SU-DHL-6 (cell line): ENCODE measurements around the gene CCNL1.
"Not testable (repeated sequence)": the region's sequence is repeated elsewhere in the genome, so short reads cannot be mapped to it uniquely, and the experiment has no call there.

Source experiments
- H2AFZ ChIP-seq: fragments of 200-600 bp; sonication (generic); 2 replicates; pipeline ENCODE4 v1.6.1; 2014; ENCODE audit warnings: low read depth, mild to moderate bottlenecking, moderate library complexity, mixed read lengths, antibody characterized with exemption, low read length; ENCODE audit not compliant: severe bottlenecking
- H3F3A ChIP-seq: fragments of 200-600 bp; shearing (Covaris generic); 2 replicates; pipeline ENCODE4 v1.6.0; 2016; ENCODE audit warnings: antibody characterized with exemption, mild to moderate bottlenecking; ENCODE audit not compliant: insufficient read depth
- H3K27ac ChIP-seq: fragments of 200-600 bp; sonication (generic); 2 replicates; pipeline ENCODE4 v1.5.1; 2016; ENCODE audit warnings: low read depth, mild to moderate bottlenecking, low read length, moderate library complexity, mixed read lengths
- H3K27me3 ChIP-seq: fragments of 200-600 bp; sonication (generic), shearing (Covaris generic); 2 replicates; pipeline ENCODE4 v1.6.0; 2014; ENCODE audit warnings: mild to moderate bottlenecking, low read length
- H3K36me3 ChIP-seq: fragments of 200-600 bp; sonication (generic); 2 replicates; pipeline ENCODE4 v1.6.1; 2014; ENCODE audit warnings: mild to moderate bottlenecking, low read length, mixed read lengths
- H3K4me2 ChIP-seq: fragments of 300-600, 200-600 bp; shearing (Covaris generic), sonication (generic); 2 replicates; pipeline ENCODE4 v1.6.0; 2014; ENCODE audit warnings: low read length, low read depth, mild to moderate bottlenecking; ENCODE audit not compliant: poor library complexity, severe bottlenecking
- H3K4me3 ChIP-seq: fragments of 200-600 bp; sonication (generic); 2 replicates; pipeline ENCODE4 v1.5.1; 2014; ENCODE audit warnings: antibody characterized with exemption, low read length, mild to moderate bottlenecking, mixed read lengths; ENCODE audit not compliant: insufficient read depth, poor library complexity, severe bottlenecking
- H3K79me2 ChIP-seq: fragments of 200-600 bp; sonication (generic); 2 replicates; pipeline ENCODE4 v1.6.1; 2014; ENCODE audit warnings: mild to moderate bottlenecking, low read length, moderate library complexity; ENCODE audit not compliant: insufficient read depth
- H3K9ac ChIP-seq: fragments of 200-600 bp; sonication (generic); 2 replicates; pipeline ENCODE4 v1.7.0; 2014; ENCODE audit warnings: mild to moderate bottlenecking, low read length
- H3K9me2 ChIP-seq: fragments of 200-600 bp; sonication (generic); replicated peaks from 2 replicates; pipeline ENCODE4 v1.6.1; 2014; ENCODE audit warnings: low read length; ENCODE audit not compliant: insufficient read depth
- H3K9me3 ChIP-seq: fragments of 200-600 bp; sonication (generic); 2 replicates; pipeline ENCODE4 v1.6.1; 2014; ENCODE audit warnings: low read length, mixed read lengths; ENCODE audit not compliant: insufficient read depth
- H4K20me1 ChIP-seq: fragments of 200-600 bp; sonication (generic); 2 replicates; pipeline ENCODE4 v1.6.1; 2014; ENCODE audit warnings: low read depth, mild to moderate bottlenecking, antibody characterized with exemption, low read length, moderate library complexity, mixed read lengths
- EZH2phosphoT487 ChIP-seq: fragments of 200-600 bp; sonication (generic), shearing (Covaris generic); conservative IDR thresholded peaks from 2 replicates; pipeline ENCODE4 v1.6.1; 2018; ENCODE audit warnings: mild to moderate bottlenecking, antibody characterized with exemption, low read length, moderate library complexity, mixed read lengths
- TF ChIP-seq, protein P1 (sequence below): fragments of 200-600 bp; sonication (generic); IDR thresholded peaks from one replicate; pipeline ENCODE4 v1.5.1; 2017; ENCODE audit warnings: antibody characterized with exemption, mild to moderate bottlenecking, low read length, moderate library complexity; ENCODE audit not compliant: insufficient read depth, poor library complexity, severe bottlenecking

The CCNL1 gene

GRCh38 chr3:157174290-157174648 lies 14.3 kb upstream of the CCNL1 start:
- peak overlapping the region; percentile 73 for H3K27ac ChIP-seq
- peak overlapping the region; percentile 88 for H3K9ac ChIP-seq
- H4K20me1 ChIP-seq = no peaks in the 10 kb centered on the region
- peak overlapping the region; percentile 73 for H3K4me3 ChIP-seq
- H3K4me2 ChIP-seq = peak overlapping the region; percentile 89
- peaks cover 3% of the 10 kb centered on the region; the same call in 1 of the 2 replicates for H3F3A ChIP-seq
- no peaks in the 10 kb centered on the region for H3K9me2 ChIP-seq
- H3K79me2 ChIP-seq = peaks cover 25% of the 10 kb centered on the region
- H3K36me3 ChIP-seq = 0 out of 2 replicates have a peak, but pooled peaks cover 4% of the 10 kb centered on the region
- H3K9me3 ChIP-seq = no peaks in the 10 kb centered on the region
- peak overlapping the region; percentile 57 for H2AFZ ChIP-seq
- TF ChIP-seq, protein P1, sequence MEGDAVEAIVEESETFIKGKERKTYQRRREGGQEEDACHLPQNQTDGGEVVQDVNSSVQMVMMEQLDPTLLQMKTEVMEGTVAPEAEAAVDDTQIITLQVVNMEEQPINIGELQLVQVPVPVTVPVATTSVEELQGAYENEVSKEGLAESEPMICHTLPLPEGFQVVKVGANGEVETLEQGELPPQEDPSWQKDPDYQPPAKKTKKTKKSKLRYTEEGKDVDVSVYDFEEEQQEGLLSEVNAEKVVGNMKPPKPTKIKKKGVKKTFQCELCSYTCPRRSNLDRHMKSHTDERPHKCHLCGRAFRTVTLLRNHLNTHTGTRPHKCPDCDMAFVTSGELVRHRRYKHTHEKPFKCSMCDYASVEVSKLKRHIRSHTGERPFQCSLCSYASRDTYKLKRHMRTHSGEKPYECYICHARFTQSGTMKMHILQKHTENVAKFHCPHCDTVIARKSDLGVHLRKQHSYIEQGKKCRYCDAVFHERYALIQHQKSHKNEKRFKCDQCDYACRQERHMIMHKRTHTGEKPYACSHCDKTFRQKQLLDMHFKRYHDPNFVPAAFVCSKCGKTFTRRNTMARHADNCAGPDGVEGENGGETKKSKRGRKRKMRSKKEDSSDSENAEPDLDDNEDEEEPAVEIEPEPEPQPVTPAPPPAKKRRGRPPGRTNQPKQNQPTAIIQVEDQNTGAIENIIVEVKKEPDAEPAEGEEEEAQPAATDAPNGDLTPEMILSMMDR = no peak
- TF ChIP-seq EZH2phosphoT487 = no peak
- no peaks in the 10 kb centered on the region for H3K27me3 ChIP-seq

DNA sequence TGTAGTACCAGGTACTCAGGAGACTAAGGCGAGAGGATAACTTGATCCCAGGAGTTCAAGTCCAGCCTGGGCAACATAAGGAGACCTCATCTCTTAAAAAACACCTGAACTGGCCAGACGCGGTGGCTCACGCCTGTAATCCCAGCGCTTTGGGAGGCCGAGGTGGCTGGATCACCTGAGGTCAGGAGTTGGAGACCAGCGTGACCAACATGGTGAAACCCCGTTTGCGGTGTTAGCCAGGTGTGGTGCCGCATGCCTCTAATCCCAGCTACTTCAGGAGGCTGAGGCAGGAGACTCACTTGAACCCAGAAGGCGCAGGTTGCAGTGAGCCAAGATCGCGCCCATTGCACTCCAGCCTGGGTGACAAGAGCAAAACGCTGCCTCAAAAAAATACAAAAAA lies 13.4 kb upstream of the CCNL1 start:
- H3K4me2 ChIP-seq, H3K4me3 ChIP-seq, H3K36me3 ChIP-seq, H3K9me3 ChIP-seq, H3K27ac ChIP-seq, H2AFZ ChIP-seq, H3K27me3 ChIP-seq, H4K20me1 ChIP-seq, H3K9ac ChIP-seq, H3K9me2 ChIP-seq, H3F3A ChIP-seq: not testable (repeated sequence)
- H3K79me2 ChIP-seq = peaks cover 25% of the 10 kb centered on the region

- peaks cover 25% of the 10 kb centered on the region for H3K79me2 ChIP-seq
- H3F3A ChIP-seq = peaks cover 3% of the 10 kb centered on the region; the same call in 1 of the 2 replicates
- 0 out of 2 replicates have a peak, but pooled peaks cover 4% of the 10 kb centered on the region for H3K36me3 ChIP-seq
- H3K27ac ChIP-seq = no peak overlapping the region
- no peaks in the 10 kb centered on the region for H3K9me2 ChIP-seq
- H3K9ac ChIP-seq = no peak overlapping the region
- no peak for TF ChIP-seq EZH2phosphoT487
- TF ChIP-seq, protein P1 = no peak
- no peaks in the 10 kb centered on the region for H4K20me1 ChIP-seq
- no peak overlapping the region for H3K4me2 ChIP-seq
- no peak overlapping the region for H2AFZ ChIP-seq
- no peaks in the 10 kb centered on the region for H3K27me3 ChIP-seq
- no peak overlapping the region for H3K4me3 ChIP-seq
- no peaks in the 10 kb centered on the region for H3K9me3 ChIP-seq
These were observed 12.8 kb upstream of the CCNL1 start for GRCh38 chr3:157172746-157173145.

DNA sequence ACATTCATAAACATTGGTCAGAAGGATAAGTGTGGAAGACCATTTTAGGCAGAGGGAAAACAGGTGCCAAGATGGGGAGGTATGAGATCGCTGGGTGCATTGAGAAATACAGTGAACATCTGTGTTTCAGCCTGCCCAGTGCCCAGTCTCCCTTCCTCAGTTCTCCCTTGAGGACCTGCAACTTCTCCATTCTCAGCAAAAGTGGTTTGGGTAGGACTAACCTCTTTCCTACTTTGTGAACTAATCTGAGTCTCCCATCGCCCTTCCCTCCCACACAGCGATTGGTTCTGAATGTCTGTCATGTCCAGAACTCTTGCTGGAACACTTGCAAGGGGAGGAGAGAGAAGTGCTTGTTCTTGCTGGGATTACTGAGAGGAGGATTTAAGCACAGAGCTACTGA lies 10.9 kb upstream of the CCNL1 start:
- no peak overlapping the region for H3K4me2 ChIP-seq
- no peak overlapping the region for H3K4me3 ChIP-seq
- no peaks in the 10 kb centered on the region for H3K9me3 ChIP-seq
- H3K79me2 ChIP-seq = peaks cover 8% of the 10 kb centered on the region
- no peak overlapping the region for H3K9ac ChIP-seq
- TF ChIP-seq, protein P1 = no peak
- TF ChIP-seq EZH2phosphoT487 = no peak
- no peak overlapping the region for H3K27ac ChIP-seq
- peaks cover 3% of the 10 kb centered on the region; the same call in 1 of the 2 replicates for H3F3A ChIP-seq
- H2AFZ ChIP-seq = no peak overlapping the region
- H3K36me3 ChIP-seq = no peaks in the 10 kb centered on the region
- no peaks in the 10 kb centered on the region for H4K20me1 ChIP-seq
- H3K27me3 ChIP-seq = no peaks in the 10 kb centered on the region
- H3K9me2 ChIP-seq = no peaks in the 10 kb centered on the region
